HG02571 (cell line): Measurements from ENCODE around the gene ANXA5.
A peak's percentile ranks its signal among the peaks of the same experiment; 100 is the strongest.
"Not testable (repeated sequence)": the region's sequence is repeated elsewhere in the genome, so short reads cannot be mapped to it uniquely, and the experiment has no call there.

Source experiments
- ATAC-seq: cut with Tn5 transposase; IDR thresholded peaks from one replicate; pipeline ENCODE4 v1.9.1; 2021; ENCODE audit warnings: mild to moderate bottlenecking, moderate library complexity; ENCODE audit not compliant: unreplicated experiment

Gene ANXA5

DNA sequence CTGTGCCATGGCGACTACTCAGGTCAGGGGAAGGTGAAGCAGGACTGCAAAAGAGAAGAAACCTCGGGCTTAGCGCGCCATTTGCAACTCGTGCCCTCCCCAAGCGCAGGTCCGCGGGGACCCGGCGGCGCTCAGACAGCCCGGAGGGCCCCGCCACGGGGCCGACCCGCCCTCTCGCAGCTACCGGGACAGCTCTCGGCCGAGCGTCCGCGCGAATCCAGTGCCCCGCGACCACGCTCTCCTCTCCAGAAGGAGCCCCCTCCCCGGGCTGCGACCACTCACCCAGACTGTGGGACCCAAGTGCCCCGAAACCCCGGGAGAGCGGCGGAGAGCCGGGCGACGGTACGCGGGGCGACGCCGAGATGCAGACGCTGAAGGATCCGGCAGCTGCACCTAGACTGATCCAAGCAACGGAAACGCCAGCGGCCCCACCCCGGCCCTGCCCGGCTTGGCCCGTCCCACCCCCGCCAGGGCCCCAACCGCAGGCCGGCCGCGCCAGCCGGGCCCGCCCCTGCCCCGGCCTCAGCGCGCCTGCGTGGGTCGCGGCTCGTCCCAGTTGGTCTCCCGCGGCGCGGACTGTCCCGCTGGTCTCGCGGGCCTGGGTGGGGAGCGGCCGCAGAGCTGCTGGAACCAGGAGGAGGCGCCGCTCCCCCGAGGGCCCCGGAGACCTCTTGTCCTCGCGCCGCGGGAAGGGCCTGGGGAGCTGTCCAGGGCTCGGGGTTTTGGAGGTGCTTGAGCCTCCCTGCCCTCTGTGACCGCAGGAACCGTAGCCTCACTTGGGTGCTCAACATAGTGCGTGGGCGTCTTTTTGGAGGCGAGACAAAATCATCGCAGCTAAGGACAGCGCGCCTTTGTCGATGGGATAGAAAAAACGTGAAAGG is at the start of gene ANXA5:
TSS of gene ANXA5 (minus strand) at position 400 of the 881 bp plus-strand sequence. CDS start at position 9, 391 bp downstream.
- peak; percentile 86 for ATAC-seq

DNA sequence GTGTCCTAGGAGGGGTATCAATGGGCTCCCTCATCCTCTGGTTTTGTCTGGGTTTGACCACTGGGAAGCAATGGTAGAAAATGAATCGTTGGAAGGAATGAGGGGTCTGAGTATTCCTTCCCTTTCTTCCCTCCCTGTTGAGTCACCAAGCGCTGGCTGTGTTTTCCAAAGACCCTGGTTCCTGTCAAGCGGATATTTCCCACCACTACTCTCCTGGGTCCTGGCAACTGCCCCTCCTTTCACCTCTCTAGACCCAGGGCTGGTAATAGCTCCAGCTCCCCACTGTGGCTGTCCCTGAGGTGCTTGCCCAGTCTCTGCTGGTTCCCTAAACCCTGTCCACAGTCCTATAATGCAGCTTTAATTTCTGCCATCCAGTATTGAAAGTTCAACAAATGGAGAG is 46.0 kb upstream of the ANXA5 start:
- ATAC-seq: no peak

DNA sequence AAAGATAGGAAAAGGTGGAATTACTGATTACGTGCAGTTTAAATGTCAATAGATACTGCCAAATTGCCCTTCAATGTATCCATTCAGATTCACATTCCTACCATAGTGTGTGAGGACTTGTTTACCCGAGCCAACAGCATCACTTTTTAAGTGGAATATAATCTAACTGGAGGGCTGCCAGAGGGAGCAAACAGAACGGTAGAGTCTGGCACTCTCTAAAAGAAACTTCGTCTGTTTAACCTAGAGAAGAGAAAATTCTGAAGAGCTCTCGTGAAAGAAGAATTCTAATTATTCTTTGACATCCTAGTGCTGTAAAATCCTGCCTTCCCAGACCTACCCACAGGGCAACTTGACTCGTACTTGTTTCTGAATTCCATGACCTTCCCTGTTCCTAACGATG is 45.0 kb upstream of the ANXA5 start:
- ATAC-seq: no peak

DNA sequence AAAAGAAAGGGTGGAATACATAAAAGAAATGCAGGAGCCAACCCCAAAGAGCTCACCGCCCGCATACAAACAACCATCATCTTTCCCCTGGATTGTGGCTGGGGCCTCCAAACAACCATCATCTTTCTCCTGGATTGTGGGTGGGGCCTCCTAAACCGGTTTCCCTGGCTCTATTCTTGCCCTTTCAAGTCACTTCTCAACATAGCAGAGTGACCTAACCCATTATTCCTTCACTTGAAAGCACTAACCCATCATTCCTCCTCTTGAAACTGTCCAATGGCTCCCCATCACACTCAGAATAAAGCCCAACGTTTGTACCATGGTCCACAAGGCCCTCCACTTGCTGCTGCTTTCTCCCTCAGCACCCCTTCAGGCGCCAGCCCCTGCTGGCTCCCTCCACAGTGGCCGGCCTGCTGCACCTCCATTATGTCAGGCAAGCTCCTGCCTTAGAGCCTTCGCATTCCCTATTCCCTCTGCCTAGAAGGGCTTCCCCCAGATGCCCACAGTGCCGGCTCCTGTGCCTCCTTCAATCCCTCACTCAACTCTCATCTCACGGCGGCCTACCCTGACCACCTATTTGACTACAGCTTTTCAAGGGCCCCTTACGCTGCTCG is 44.1 kb upstream of the ANXA5 start:
- no peak for ATAC-seq

DNA sequence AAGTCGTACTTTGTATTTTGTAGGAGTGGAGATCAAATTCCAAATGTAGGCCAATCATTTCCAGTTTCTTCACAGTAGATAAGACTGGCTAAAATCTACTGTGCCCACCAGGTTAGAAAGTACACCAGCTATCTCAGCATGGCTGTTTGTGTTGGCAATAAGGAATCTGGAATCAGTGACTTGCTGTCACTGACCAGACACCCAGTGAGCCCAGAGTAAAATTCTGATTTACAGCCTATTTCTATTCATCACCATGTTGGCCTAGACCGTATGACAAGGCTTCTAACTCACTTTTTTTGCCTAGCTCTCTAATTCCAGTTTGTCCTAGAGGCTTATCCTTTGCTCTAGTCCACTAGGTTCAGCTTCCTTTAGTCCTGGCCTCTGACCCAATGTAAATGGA is 42.8 kb upstream of the ANXA5 start:
- ATAC-seq: no peak

DNA sequence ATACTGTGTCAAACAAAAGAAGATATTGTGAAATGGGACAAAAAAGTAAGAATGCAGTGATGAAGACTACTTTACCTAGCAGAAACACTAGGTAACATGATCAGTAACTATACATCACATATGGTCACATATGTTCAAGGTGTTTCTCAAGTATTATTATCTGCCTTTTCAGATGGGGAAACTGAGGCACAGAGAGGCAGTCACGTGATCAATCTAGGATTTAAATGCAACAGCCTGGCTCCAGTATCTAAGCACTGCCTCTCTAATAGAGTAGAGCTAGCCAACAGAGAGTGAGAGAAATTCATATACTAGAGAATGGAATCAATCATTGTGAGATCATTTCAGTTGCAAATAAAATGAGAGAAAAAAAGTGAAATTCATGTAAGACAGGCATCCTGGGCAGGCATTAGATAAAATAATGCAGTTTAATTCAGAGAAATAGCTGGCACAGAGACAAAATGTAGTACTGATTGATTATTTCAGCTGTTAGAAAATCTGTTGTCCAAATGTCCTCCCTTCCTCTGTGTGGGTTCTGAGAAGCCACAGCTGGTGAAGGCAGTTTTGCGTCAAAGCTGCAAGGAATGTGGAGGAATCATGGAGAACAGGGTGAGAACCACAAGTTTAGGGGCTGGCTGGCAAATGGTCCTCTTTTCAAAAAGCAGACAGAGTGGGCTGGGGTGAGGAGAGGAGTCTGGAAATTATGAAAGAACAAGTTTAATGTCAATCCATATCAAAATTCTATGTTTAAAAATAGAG is 42.2 kb upstream of the ANXA5 start:
- no peak for ATAC-seq

DNA sequence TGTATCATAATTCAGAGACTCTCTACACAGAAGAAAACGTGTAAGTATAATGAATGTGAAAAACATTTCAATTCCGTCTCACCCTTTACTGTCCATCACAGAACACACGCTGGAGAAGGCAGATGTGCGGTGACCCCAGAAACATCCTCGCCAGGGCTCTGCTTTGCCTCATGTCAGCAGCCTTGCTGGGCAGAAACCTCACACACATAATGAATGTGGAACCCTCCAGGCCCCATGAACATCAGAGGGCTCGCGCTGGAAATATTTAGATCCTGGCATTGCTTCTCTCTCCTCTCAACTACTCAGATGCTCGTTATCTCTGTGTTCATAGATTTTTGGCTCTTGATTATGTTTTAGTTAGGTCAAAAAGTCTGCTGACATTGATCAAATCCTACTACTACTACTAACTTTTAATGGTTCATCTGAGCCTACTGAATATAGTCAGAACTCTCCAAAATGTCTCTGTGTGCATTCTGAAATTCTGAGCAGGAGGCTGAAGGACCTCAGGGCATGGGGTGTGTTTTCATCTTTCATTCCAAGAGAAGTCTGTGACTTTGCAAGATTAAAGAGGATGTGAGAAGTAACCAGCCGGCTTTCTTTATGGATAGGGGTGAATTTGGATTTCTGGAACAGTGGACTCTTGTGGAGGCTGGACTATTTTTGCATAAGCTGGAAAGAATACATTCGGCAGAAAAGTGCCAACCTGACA is 41.2 kb upstream of the ANXA5 start:
- no peak for ATAC-seq

DNA sequence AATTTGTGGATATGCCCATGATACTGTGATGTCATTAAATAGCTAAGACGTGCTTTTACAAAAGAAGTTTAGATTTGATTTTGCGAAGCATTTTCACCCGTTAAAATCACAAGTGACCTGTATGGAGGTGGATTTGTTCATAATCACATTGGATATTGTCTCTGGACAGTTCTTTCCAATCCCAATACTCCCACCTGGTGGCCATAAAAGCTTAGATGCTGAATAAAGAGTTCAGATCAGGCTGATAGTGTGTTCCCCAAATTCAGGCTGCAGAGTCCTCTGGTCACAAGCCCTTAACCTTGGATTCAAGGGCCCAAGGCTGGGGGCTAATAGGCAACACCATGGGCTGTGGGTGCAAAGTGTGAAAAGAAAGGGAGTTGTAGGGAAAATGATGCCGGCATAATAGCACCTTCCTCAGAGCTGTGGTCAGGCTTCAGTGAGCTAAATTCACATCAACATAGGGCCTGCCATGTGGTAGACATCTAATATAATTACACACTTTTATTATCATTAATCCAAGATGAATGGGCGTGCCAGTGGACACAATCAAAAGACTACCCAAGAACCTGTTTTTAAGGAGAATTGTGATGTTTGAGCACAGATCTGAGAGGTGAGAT is 40.1 kb upstream of the ANXA5 start:
- ATAC-seq: no peak

DNA sequence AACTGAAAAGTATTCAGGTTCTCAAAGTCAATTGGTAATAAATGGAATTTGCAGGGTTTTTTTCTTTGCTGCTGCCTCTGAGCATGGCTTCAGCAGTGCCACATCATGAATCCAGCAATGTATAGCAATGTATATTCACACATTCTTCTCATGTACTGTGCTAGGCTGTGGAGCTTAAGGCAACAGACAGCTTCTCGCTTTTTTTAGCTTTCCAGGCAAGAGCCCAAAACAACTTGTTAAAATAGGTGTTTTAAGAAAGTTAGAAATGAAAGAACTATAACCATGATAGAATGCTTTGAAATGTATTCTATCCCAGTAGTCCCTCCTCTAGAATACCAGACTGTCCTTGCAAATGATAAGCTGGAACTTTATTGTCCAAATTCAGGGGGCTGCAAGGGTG is 37.8 kb upstream of the ANXA5 start:
- no peak for ATAC-seq

DNA sequence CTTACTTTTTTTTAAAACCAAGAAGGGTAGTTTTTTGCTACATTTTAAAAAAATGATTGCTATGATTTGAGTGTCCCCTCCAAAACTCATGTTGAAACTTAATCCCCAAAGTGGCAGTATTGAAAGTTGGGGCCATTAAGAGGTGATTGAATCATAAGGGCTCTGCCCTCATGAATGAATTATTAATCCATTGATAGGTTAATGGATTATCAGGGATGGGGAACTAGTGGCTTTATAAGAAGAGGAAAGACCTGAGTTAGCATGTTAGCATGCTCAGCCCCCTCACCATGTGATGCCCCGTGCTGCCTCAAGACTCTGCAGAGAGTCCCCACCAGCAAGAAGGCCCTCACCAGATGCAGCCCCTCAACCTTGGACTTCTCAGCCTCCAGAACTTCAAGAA is 37.2 kb upstream of the ANXA5 start:
- ATAC-seq: no peak

DNA sequence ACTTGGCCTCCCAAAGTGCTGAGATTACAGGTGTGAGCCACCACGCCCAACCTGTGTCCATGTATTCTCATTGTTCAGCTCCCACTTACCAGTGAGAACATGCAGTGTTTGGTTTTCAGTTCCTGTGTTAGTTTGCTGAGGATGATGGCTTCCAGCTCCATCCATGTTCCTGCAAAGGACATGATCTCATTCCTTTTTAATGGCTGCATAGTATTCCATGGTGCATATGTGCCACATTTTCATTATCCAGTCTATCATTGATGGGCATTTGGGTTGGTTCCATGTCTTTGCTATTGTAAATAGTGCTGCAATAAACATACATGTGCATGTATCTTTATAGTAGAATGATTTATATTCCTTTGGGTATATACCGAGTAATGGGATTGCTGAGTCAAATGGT is 33.0 kb upstream of the ANXA5 start:
- not testable (repeated sequence) for ATAC-seq

DNA sequence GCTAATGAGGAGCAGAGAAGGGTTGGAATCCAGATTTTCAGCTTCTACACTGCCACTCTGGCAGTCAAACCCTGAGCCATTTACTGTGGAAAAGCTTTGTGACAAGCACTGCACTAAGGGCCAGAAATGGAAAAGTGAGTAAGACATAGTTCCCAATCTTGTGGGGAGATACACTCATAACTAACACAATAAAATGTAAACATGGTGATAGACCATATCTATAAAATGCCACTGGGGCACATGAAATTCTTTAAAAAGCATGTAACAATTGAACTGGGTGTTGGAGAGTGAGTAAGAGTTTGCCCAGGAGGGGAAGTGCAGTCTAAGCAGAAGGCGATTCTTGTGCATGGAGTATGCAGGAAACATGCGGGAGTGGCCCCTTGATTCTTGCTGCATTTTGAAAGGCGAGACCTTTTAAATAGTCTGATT is 32.0 kb upstream of the ANXA5 start:
- ATAC-seq: no peak

DNA sequence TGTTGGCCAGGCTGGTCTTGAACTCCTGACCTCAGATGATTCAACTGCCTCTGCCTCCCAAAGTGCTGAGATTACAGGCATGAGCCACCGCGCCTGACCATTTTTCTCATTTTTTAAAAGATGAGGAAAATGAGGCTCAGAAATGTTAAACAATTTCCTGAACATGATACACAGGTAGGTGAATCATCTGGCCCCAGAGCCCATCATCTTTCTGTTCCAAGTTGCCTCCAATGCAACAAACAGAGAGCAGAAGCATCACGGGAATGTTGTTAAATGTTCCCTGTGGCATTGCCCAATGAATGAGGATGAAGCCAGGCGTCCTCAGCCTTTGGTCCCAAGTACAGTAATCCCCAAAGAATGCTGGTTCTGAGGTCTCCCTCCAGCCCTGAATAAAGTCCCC is 31.3 kb upstream of the ANXA5 start:
- no peak for ATAC-seq

DNA sequence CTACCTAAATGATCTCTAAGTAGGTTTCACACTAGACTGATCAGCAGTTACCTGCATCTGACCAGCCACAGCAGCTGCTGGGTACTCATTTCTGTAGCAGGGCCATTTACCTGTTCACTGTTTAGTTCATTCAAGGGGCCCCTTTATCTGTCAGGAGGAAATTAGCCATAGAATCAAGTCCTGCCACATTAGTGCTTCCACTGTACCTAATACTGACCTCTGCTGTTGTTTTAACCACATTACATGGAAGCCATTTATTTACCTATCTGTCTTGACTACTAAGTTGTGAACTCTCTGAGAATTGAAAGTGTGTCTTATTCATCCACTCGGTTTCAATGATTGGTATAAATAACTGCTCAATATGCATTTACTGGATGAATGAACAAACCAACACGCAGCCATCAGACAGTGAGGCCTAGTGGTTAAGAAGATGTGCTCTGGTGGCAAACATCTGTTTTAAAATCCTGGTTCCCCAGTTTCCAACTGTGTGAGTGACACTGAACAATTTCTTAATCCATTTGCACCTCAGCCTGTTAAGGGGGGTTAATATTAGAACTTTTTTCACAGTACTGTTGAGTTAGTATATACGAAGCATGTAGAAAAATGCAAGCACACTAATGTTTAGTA is 30.0 kb upstream of the ANXA5 start:
- ATAC-seq: peak; percentile 97

DNA sequence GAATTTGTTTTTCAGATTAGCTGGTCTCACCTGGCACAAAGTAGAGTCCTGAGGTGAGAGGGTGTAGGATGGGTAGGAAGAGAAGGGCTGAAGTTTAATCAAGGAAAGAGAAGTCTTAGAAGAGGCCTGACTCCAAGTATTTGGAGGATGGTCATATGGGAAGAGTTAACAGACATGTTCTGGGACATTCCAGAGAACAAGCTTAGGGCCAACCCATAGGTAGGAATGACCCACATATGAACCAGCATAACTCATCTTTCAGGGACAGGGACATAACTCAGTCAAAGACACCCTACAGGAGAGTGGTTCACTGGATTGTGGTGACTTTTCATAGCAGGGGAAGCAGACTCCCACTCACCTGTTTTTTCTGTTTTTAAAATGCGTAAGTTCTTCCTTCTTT is 27.9 kb upstream of the ANXA5 start:
- ATAC-seq: no peak

DNA sequence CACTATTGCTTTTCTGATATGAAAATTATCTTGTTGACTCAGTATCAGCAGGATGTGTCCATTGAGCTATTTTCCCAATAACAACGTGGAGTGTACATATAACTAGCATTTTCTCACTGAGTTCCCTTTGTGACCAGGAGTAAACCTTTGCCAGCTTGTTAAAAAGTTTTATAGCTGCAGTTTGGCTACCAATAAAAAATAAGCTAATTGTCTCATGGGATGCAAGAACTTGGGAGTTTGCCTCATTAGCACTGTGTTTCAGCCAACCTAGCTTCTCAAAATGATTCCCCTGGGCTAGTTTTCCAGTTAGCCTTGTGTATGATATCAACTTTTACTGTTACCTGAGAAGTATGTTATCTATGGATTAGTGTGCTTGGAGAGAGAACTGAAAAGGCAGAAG is 24.9 kb upstream of the ANXA5 start:
- ATAC-seq: no peak

DNA sequence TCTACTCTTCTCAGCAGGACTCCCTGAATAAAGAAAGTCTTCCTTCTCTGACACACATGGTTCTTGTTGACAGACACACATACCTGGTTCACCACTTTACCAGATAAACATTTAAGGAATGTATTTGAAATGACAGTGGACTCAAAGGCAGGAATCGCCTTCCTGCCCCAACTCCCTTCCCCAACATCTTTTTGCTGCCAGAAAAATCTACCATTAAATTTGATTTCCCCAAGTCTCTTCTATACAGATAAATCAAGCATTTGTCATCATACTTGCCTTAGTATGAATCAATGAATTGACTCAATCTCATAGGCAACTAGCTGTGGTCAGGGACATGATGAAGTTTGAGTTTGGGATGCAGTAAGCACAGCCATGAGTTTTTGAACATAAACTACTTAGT is 23.3 kb upstream of the ANXA5 start:
- no peak for ATAC-seq

DNA sequence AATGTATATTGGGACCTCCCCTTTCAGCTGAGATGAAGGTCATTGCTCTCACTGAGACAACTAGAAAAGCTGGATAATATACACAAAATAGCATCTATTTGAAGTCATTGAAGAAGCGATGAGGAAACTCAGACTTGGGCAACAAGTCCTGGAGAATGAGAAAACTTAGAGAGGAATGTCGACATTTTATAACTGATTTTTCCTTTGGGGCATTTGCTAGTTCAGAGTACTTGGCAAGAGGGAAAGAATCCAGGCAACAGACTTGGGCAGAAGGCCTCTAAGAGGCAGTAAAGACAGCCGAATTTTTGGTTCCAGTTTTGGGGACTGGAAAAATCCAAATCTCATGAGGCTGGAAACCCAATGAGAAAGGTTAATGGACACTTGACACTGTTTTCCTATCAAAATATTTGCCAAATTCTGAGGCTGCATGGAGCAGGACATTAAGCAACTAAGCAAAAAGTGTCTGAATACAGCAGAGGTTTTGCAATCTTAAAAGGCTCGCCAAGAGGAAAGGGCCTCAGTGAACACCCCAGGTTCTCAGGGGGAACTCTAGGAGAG is 21.0 kb upstream of the ANXA5 start:
- no peak for ATAC-seq

DNA sequence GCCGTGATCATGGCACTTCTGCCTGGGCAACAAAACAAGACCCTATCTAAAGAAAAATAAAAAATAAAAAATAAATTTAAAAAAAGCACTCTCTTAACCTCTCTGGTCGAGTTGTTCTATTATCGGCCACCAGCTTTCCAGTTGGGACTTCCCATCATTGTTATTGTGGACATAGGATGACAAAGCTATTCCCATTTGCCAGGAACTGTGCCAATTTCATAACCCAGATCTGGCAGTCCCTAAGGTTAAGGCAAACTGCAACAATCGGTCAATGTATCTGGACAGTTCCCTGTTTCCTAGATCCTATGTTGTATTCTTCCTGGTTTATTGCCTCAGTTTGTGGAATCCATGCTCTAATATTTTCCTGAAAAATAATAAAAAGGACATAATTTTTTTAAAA is 17.8 kb upstream of the ANXA5 start:
- ATAC-seq: no peak

DNA sequence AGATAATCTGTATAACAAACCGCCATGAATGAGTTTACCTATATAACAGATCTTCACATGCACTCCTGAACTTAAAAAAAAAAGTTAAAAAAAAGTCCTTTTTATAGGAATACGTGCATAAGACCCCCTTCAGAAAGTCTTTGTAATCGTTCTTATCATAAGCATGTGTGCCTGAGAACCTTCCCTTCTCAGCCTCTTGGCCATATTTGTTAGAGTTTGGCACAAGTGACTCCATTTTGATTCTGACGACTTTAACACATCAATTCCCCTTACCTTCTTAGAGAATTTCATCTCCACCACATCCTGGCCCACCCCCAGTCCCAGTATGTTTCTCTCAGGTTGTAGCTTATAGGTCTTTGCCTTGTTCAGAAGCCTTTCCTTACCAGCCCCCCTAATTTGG is 16.0 kb upstream of the ANXA5 start:
- no peak for ATAC-seq
